Measurements from ENCODE around the gene HECA.

- TF ChIP-seq CTCF (IDR thresholded peaks at IDR 0.05) (no peak), POLR2AphosphoS5 (IDR thresholded peaks at IDR 0.05) (no peak)
Observed at GRCh38 chr6:139099984-139100383, 34.9 kb upstream of the HECA start.
